ENCODE measurements around the gene SMAGP.
"Not testable (repeated sequence)": the region's sequence is repeated elsewhere in the genome, so short reads cannot be mapped to it uniquely, and the experiment has no call there.

GRCh38 chr12:51272810-51273209 is 2.6 kb upstream of the SMAGP start:
- not testable (repeated sequence) for TF ChIP-seq CTCF (conservative IDR thresholded peaks at IDR 0.05; ENCODE audit: low read depth, low read length); EZH2phosphoT487 (IDR thresholded peaks at IDR 0.05; ENCODE audit: borderline replicate concordance, low read length); EZH2 (IDR thresholded peaks at IDR 0.05; ENCODE audit: low read length, unreplicated experiment)

Measured in PC-3 (cell line).